Measurements from ENCODE around the gene GPR50.

GRCh38 chrX:151153667-151154066 is 22.7 kb upstream of the GPR50 start:
- TF ChIP-seq POLR2AphosphoS5 (IDR thresholded peaks at IDR 0.05) (no peak), POLR2A (IDR thresholded peaks at IDR 0.05) (no peak)
- TF ChIP-seq, protein P1, sequence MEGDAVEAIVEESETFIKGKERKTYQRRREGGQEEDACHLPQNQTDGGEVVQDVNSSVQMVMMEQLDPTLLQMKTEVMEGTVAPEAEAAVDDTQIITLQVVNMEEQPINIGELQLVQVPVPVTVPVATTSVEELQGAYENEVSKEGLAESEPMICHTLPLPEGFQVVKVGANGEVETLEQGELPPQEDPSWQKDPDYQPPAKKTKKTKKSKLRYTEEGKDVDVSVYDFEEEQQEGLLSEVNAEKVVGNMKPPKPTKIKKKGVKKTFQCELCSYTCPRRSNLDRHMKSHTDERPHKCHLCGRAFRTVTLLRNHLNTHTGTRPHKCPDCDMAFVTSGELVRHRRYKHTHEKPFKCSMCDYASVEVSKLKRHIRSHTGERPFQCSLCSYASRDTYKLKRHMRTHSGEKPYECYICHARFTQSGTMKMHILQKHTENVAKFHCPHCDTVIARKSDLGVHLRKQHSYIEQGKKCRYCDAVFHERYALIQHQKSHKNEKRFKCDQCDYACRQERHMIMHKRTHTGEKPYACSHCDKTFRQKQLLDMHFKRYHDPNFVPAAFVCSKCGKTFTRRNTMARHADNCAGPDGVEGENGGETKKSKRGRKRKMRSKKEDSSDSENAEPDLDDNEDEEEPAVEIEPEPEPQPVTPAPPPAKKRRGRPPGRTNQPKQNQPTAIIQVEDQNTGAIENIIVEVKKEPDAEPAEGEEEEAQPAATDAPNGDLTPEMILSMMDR (IDR thresholded peaks at IDR 0.05): no peak

All from gastroesophageal sphincter (tissue), 3 donors.